GM20000 (cell line): ENCODE measurements around the gene RAPH1.
"Not testable (repeated sequence)": the region's sequence is repeated elsewhere in the genome, so short reads cannot be mapped to it uniquely, and the experiment has no call there.

Source experiments
- DNase-seq: peaks from one replicate; pipeline ENCODE4 v3.0.0; 2012; ENCODE audit warnings: low spot score
- CTCF ChIP-seq: IDR thresholded peaks from 2 replicates; pipeline ENCODE4 v1.5.1; 2012; ENCODE audit warnings: mild to moderate bottlenecking, control low read depth; ENCODE audit errors: extremely low read depth, missing control alignments

RAPH1 gene

GRCh38 chr2:203548887-203549286 lies 13.8 kb upstream of the RAPH1 start:
- no peak for TF ChIP-seq CTCF
- DNase-seq: no peak

GRCh38 chr2:203547356-203547755 lies 12.3 kb upstream of the RAPH1 start:
- no peak for DNase-seq
- TF ChIP-seq CTCF: no peak

- no peak for TF ChIP-seq CTCF
These were observed 9.3 kb upstream of the RAPH1 start for GRCh38 chr2:203544402-203544801.

GRCh38 chr2:203543898-203544328 lies 8.8 kb upstream of the RAPH1 start:
- no peak for DNase-seq
- no peak for TF ChIP-seq CTCF

More at GRCh38 chr2:203544402-203544801, 9.3 kb upstream of the RAPH1 start:
- DNase-seq: no peak

GRCh38 chr2:203540598-203540997 lies 5.5 kb upstream of the RAPH1 start:
- DNase-seq: not testable (repeated sequence)

- not testable (repeated sequence) for DNase-seq
These were observed 3.1 kb upstream of the RAPH1 start for GRCh38 chr2:203538237-203538636.

GRCh38 chr2:203536586-203536951 lies 1.5 kb upstream of the RAPH1 start:
- DNase-seq: not testable (repeated sequence)

GRCh38 chr2:203535784-203536585 lies 884 bp upstream of the RAPH1 start:
- no peak for DNase-seq
- TF ChIP-seq CTCF: no peak

- no peak for TF ChIP-seq CTCF
- peak; percentile 47 for DNase-seq
These were observed 452 bp downstream of the RAPH1 start for GRCh38 chr2:203534621-203535077.
